K562 (cell line): ENCODE results near the gene GGACT. TPM values are rescaled to one million over a fixed set of nuclear protein-coding genes. Genes with fewer than 3 reads are reported as not detected.

Experiments used
- ATAC-seq: fragments of 200-7000 bp; cut with Tn5 transposase; 3 replicates; pipeline ENCODE4 v1.9.1; 2020; ENCODE audit warnings: moderate library complexity
- BruUV-seq: library from RNA; stranded (reverse); fragments of 400-500 nt; replicated peaks from 2 replicates; lab custom pipeline; 2021; lab: Mats Ljungman, UMichigan
- CTCF ChIA-PET: fragments of 300-600 bp; formaldehyde crosslinking; extraction: SDS; loops from one replicate; lab custom pipeline; 2021; ENCODE audit warnings: low intra/inter-chr PET ratio; lab: Yijun Ruan, JAX
- POLR2A ChIA-PET: fragments of 300-600, 350-650 bp; sonication (Branson Sonifier 250); formaldehyde crosslinking; extraction: SDS; loops from one replicate; lab custom pipeline; 2021; ENCODE audit warnings: antibody characterized with exemption, inconsistent platforms; lab: Yijun Ruan, JAX
- DNase-seq, 4 experiments: peaks; one replicate each; pipeline versions ENCODE4 v3.0.0 to v3.0.0-alpha.2; 2011 to 2018; ENCODE audit warnings: low spot score in 3 of 4, mixed read lengths in 3 of 4; ENCODE audit errors: extremely low read depth in 1 of 4
- FAIRE-seq: peaks from 2 replicates; lab custom pipeline; 2011; peaks lifted over from hg19 to GRCh38; lab: Jason Lieb, UNC
- H2AFZ ChIP-seq: 2 replicates; pipeline ENCODE4 v1.6.0; 2011; ENCODE audit warnings: low read depth, low read length, control low read depth, inconsistent platforms
- H3K27ac ChIP-seq: fragments of 200-600 bp; 3 replicates; pipeline ENCODE4 v1.8.0; 2011; ENCODE audit warnings: low read depth, mild to moderate bottlenecking, control low read depth, inconsistent platforms, low read length, moderate library complexity, mixed read lengths; ENCODE audit errors: extremely low read depth
- H3K27me3 ChIP-seq, 2 experiments: fragments of 300-600 bp in 1 of 2; 2 replicates in 1 of 2; 3 replicates in 1 of 2; pipeline versions ENCODE4 v1.6.0 to v1.8.0; 2011; ENCODE audit warnings: inconsistent platforms in 2 of 2, low read length in 2 of 2, mild to moderate bottlenecking in 1 of 2, mixed read lengths in 1 of 2, moderate library complexity in 1 of 2; ENCODE audit not compliant: control insufficient read depth in 2 of 2, insufficient read depth in 2 of 2
- H3K36me3 ChIP-seq: fragments of 300-600 bp; 3 replicates; pipeline ENCODE4 v1.8.0; 2011; ENCODE audit warnings: mild to moderate bottlenecking, low read length, inconsistent platforms; ENCODE audit not compliant: control insufficient read depth, insufficient read depth
- H3K4me1 ChIP-seq, 2 experiments: fragments of 200-600 bp in 1 of 2; replicated peaks in 1 of 2; 2 replicates in 1 of 2; 3 replicates in 1 of 2; pipeline versions ENCODE4 v1.5.1 to v1.8.0; 2011; ENCODE audit warnings: inconsistent platforms in 2 of 2, low read length in 2 of 2, mild to moderate bottlenecking in 1 of 2, mixed read lengths in 1 of 2, moderate library complexity in 1 of 2; ENCODE audit not compliant: control insufficient read depth in 2 of 2, insufficient read depth in 2 of 2
- H3K4me2 ChIP-seq: 2 replicates; pipeline ENCODE4 v1.6.1; 2011; ENCODE audit warnings: low read length, control low read depth, inconsistent platforms, mixed read lengths; ENCODE audit not compliant: insufficient read depth
- H3K4me3 ChIP-seq: fragments of 200-600 bp; sonication (generic), shearing (Covaris generic); 2 replicates; pipeline ENCODE4 v1.5.1; 2016; ENCODE audit warnings: control low read depth, inconsistent platforms
- H3K79me2 ChIP-seq: fragments of 200-600 bp; 3 replicates; pipeline ENCODE4 v1.8.0; 2011; ENCODE audit warnings: low read length, inconsistent platforms; ENCODE audit not compliant: control insufficient read depth, insufficient read depth
- H3K9ac ChIP-seq, 2 experiments: 2 replicates each; pipeline versions ENCODE4 v1.6.0 to v1.6.1; 2011; ENCODE audit warnings: low read depth in 2 of 2, low read length in 2 of 2, control low read depth in 1 of 2, inconsistent platforms in 1 of 2, mild to moderate bottlenecking in 1 of 2, mixed read lengths in 1 of 2; ENCODE audit not compliant: insufficient read depth in 1 of 2
- H3K9me1 ChIP-seq: one replicate; pipeline ENCODE4 v1.6.0; 2011; ENCODE audit warnings: inconsistent platforms, mild to moderate bottlenecking, low read length, moderate library complexity; ENCODE audit not compliant: control insufficient read depth, insufficient read depth
- H3K9me3 ChIP-seq: replicated peaks from 2 replicates; pipeline ENCODE4 v1.5.1; 2011; ENCODE audit warnings: low read depth, low read length, inconsistent platforms; ENCODE audit not compliant: control insufficient read depth, insufficient read depth
- H4K20me1 ChIP-seq: replicated peaks from 2 replicates; pipeline ENCODE4 v1.6.1; 2011; ENCODE audit warnings: low read length, inconsistent platforms, mixed read lengths; ENCODE audit not compliant: control insufficient read depth, insufficient read depth
- MAFK ChIP-seq: IDR thresholded peaks from 2 replicates; pipeline ENCODE4 v1.6.1; 2011; ENCODE audit warnings: low read length, improper control_type of control experiment
- POLR2A ChIP-seq: fragments of 450-650 bp; conservative IDR thresholded peaks from 2 replicates; pipeline ENCODE4 v1.6.1; 2016
- REST ChIP-seq, 2 experiments: fragments of 450-650 bp; formaldehyde crosslinking in 1 of 2; IDR thresholded peaks; 2 replicates each; pipeline versions ENCODE4 v1.4.0 to v1.6.1; 2014 to 2020; ENCODE audit warnings: mild to moderate bottlenecking in 2 of 2, borderline replicate concordance in 1 of 2, low read depth in 1 of 2
- TAL1 ChIP-seq: fragments of 450-650 bp; IDR thresholded peaks from 2 replicates; pipeline ENCODE4 v1.6.1; 2016; ENCODE audit warnings: mild to moderate bottlenecking
- ZNF431 ChIP-seq: sonication (generic); formaldehyde crosslinking; IDR thresholded peaks from 2 replicates; pipeline ENCODE4 v1.8.0; 2022; ENCODE audit warnings: mild to moderate bottlenecking, missing genetic modification reagents
- WGBS: fragments of 100-300 bp; shearing (Covaris generic); methylation state at CpG from one replicate; pipeline ENCODE4 v1.1.6; 2016; ENCODE audit warnings: low coverage, mixed read lengths; ENCODE audit not compliant: insufficient coverage; ENCODE audit errors: missing lambda C conversion rate; 5-methylcytosine and 5-hydroxymethylcytosine counted together
- in situ Hi-C: fragments of 300-500 bp; cut with MboI; formaldehyde crosslinking; loops from 4 replicates; pipeline ENCODE4 v1.15.0; 2018; ENCODE audit warnings: inconsistent platforms, mixed read lengths
- intact Hi-C: fragments of 100-400 bp; cut with micrococcal nuclease; formaldehyde crosslinking; loops from 2 replicates; pipeline ENCODE4 v1.14.2; 2022
- polyA plus RNA-seq, 8 experiments: library from polyadenylated mRNA; depleted of rRNA in 4 of 8; stranded (reverse) in 5 of 8; unstranded in 3 of 8; fragments of >200 nt; fragmentation: Nextera tagmentation in 2 of 8; fragmentation: Illumina TruSeq in 1 of 8; extraction: Ambion mirVana in 2 of 8; extraction: Trizol in 1 of 8; gene quantifications; 2 replicates each; pipeline versions ENCODE4 v1.2.1 to v1.2.3, GENCODE V29; 2011 to 2014; ENCODE audit warnings: inconsistent platforms in 1 of 8, missing spikeins in 1 of 8
- total RNA-seq, 7 experiments: library from RNA; depleted of rRNA in 6 of 7; stranded (reverse); fragments of >200 nt in 6 of 7; fragmentation: Illumina TruSeq in 2 of 7; extraction: Trizol in 2 of 7; gene quantifications; 2 replicates each; pipeline versions ENCODE4 v1.2.1 to v1.2.3, GENCODE V29; 2011 to 2021; ENCODE audit warnings: low replicate concordance in 1 of 7
- TF ChIP-seq, protein P1 (sequence below): fragments of 450-650 bp; formaldehyde crosslinking; IDR thresholded peaks from 2 replicates; pipeline ENCODE4 v1.4.0; 2020; ENCODE audit warnings: mild to moderate bottlenecking, moderate library complexity

GGACT gene
- total and polyA plus RNA-seq, 9 of the 15 experiments (the other 6 are each of a cell fraction or from before 2014, with no cell fraction given) = 0.20 to 3.2 (median 1.7) TPM

DNA sequence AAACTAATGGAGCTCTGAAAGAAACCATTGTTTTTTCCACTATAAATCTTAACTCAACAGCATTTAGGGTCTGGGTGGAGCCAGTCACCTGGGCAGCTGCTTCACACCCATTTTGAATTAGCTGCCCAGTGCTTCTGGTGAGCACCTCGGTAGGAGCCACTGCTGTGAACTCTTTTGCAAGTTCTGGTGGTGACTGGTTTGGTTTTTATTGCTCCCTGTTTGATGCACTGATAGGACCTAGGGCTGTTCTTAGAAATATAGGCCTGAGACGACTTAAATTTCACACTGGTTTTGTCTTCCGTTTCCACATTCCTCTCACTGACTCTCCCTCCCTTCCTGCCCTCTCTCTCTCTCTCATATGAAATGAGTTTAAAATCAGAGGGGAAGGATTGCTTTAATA lies 103.9 kb downstream of the GGACT start:
- in situ Hi-C loops = no loop called here
- ChIA-PET POLR2A (no interaction called here), CTCF (no interaction called here)
- Histone ChIP-seq H3K4me3 (no peak overlapping the region), H2AFZ (no peak overlapping the region), H3K4me1 (no peaks in the 10 kb centered on the region; a peak in 1 of 5 replicates), H3K79me2 (no peaks in the 10 kb centered on the region), H3K4me2 (no peak overlapping the region), H3K36me3 (no peaks in the 10 kb centered on the region), H3K27me3 (no peaks in the 10 kb centered on the region), H4K20me1 (no peaks in the 10 kb centered on the region), H3K9ac (no peak overlapping the region), H3K9me1 (no peaks in the 10 kb centered on the region), H3K27ac (no peak overlapping the region), H3K9me3 (no peaks in the 10 kb centered on the region)
- no TSS peak for BruUV-seq
- WGBS = 0% methylated on average over 2 of the region's 3 CpGs
- TF ChIP-seq POLR2A = no peak
- no peak for TF ChIP-seq MAFK
- peak; percentile 27; the same call in 1 of the 2 replicates for TF ChIP-seq REST (IDR thresholded peaks at IDR 0.05; ENCODE audit: borderline replicate concordance)
- no peak for TF ChIP-seq REST (CRISPR knock-in tag; IDR thresholded peaks at IDR 0.05; ENCODE audit: low read depth)
- TF ChIP-seq ZNF431 (CRISPR knock-in tag) = no peak
- TF ChIP-seq TAL1 = no peak
- TF ChIP-seq, protein P1, sequence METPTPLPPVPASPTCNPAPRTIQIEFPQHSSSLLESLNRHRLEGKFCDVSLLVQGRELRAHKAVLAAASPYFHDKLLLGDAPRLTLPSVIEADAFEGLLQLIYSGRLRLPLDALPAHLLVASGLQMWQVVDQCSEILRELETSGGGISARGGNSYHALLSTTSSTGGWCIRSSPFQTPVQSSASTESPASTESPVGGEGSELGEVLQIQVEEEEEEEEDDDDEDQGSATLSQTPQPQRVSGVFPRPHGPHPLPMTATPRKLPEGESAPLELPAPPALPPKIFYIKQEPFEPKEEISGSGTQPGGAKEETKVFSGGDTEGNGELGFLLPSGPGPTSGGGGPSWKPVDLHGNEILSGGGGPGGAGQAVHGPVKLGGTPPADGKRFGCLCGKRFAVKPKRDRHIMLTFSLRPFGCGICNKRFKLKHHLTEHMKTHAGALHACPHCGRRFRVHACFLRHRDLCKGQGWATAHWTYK (CRISPR knock-in tag) = no peak
- ATAC-seq = 0 out of 3 replicates have a peak, but pooled peaks have one; percentile 38
- no peak for FAIRE-seq
- intact Hi-C loops = no loop called here
- DNase-seq = no peak
